Measurements from ENCODE around the gene EYA2.

The EYA2 gene

GRCh38 chr20:47048054-47048453, 153.4 kb downstream of the EYA2 start:
- no peak overlapping the region for H3K4me3 ChIP-seq (ENCODE audit: control insufficient read depth, low read depth, low read length)
- no peak for DNase-seq (ENCODE audit: low read depth)
- TF ChIP-seq CTCF (IDR thresholded peaks at IDR 0.05; ENCODE audit: control insufficient read depth, insufficient read depth, low read depth, low read length, missing control alignments), result no peak

- DNase-seq (ENCODE audit: low read depth), result no peak
- no peak overlapping the region for H3K4me3 ChIP-seq (ENCODE audit: control insufficient read depth, low read depth, low read length)
- no peak for TF ChIP-seq CTCF (IDR thresholded peaks at IDR 0.05; ENCODE audit: control insufficient read depth, insufficient read depth, low read depth, low read length, missing control alignments)
Observed at GRCh38 chr20:47049771-47050170, 155.1 kb downstream of the EYA2 start.

GRCh38 chr20:47050996-47051395, 156.4 kb downstream of the EYA2 start:
- H3K4me3 ChIP-seq (ENCODE audit: control insufficient read depth, low read depth, low read length), result no peak overlapping the region
- no peak for DNase-seq (ENCODE audit: low read depth)
- TF ChIP-seq CTCF (IDR thresholded peaks at IDR 0.05; ENCODE audit: control insufficient read depth, insufficient read depth, low read depth, low read length, missing control alignments), result no peak

- TF ChIP-seq CTCF (IDR thresholded peaks at IDR 0.05; ENCODE audit: control insufficient read depth, insufficient read depth, low read depth, low read length, missing control alignments), result no peak
- no peak for DNase-seq (ENCODE audit: low read depth)
- no peak overlapping the region for H3K4me3 ChIP-seq (ENCODE audit: control insufficient read depth, low read depth, low read length)
Observed at GRCh38 chr20:47051936-47052526, 157.4 kb downstream of the EYA2 start.

- TF ChIP-seq CTCF (IDR thresholded peaks at IDR 0.05; ENCODE audit: control insufficient read depth, insufficient read depth, low read depth, low read length, missing control alignments), result no peak
- no peak for DNase-seq (ENCODE audit: low read depth)
Observed at GRCh38 chr20:47054506-47054905, 159.9 kb downstream of the EYA2 start.

GRCh38 chr20:47054945-47055344, 160.3 kb downstream of the EYA2 start:
- H3K4me3 ChIP-seq (ENCODE audit: control insufficient read depth, low read depth, low read length), result no peak overlapping the region
- no peak for TF ChIP-seq CTCF (IDR thresholded peaks at IDR 0.05; ENCODE audit: control insufficient read depth, insufficient read depth, low read depth, low read length, missing control alignments)
- DNase-seq (ENCODE audit: low read depth), result no peak

More at GRCh38 chr20:47054506-47054905, 159.9 kb downstream of the EYA2 start:
- no peak overlapping the region for H3K4me3 ChIP-seq (ENCODE audit: control insufficient read depth, low read depth, low read length)
